ENCODE data around the gene FBXW4.

DNA sequence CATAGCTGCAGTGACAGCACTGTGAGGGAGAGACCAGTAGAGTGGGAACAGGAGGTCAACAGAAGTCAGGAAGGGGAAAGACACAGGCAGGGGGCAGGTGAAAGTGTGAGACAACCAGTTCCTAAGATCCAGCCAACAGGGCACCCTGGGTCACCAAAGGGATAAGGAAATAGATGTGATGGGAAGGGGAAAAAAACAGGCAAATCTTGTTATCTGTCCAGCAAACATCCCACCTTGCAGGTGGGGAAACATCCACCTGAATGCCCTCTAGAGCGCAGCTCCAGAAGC lies 64.4 kb downstream of the FBXW4 start:
- TF ChIP-seq, protein P1, sequence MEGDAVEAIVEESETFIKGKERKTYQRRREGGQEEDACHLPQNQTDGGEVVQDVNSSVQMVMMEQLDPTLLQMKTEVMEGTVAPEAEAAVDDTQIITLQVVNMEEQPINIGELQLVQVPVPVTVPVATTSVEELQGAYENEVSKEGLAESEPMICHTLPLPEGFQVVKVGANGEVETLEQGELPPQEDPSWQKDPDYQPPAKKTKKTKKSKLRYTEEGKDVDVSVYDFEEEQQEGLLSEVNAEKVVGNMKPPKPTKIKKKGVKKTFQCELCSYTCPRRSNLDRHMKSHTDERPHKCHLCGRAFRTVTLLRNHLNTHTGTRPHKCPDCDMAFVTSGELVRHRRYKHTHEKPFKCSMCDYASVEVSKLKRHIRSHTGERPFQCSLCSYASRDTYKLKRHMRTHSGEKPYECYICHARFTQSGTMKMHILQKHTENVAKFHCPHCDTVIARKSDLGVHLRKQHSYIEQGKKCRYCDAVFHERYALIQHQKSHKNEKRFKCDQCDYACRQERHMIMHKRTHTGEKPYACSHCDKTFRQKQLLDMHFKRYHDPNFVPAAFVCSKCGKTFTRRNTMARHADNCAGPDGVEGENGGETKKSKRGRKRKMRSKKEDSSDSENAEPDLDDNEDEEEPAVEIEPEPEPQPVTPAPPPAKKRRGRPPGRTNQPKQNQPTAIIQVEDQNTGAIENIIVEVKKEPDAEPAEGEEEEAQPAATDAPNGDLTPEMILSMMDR (IDR thresholded peaks at IDR 0.05), result no peak
- TF ChIP-seq POLR2AphosphoS5 (IDR thresholded peaks at IDR 0.05), result no peak

Measured in upper lobe of left lung (tissue), 4 donors.